ENCODE measurements around the gene CYSLTR2.

DNA sequence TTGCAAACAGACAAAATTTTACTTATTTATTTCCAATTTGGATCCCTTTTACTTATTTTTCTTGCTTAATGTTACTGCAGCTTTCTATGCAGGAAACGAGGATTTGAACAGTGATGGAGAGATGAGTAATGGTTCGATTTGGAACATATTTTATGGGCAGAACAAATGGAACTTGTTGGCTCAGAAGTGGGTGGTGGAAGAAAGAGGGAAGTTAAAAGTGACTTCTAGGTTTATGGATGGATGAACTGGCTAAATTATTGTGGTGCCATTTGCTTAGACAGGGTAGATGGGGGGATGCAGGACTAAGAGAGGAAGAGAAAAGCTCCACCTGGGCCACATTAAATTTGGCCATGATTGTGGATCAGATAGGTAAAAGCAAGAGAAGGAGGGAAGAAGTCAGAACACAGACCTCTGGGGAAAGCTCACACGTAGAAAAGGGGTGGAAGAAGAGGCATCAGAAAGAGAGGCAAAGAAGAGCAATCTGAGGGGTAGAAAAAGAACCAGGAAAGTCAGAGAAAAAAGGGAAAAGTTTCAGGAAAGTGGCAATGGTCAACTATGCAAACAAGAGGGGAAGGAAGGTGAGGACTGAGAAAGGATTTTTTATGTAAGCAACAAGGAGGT is 768 bp upstream of the CYSLTR2 start:
- TF ChIP-seq SNAI2 (CRISPR knock-in tag; IDR thresholded peaks at IDR 0.05) (no peak), PATZ1 (CRISPR knock-in tag; IDR thresholded peaks at IDR 0.05; ENCODE audit: borderline replicate concordance) (no peak), CREB5 (CRISPR knock-in tag; IDR thresholded peaks at IDR 0.05; ENCODE audit: low read depth) (no peak), ARNTL (CRISPR knock-in tag; IDR thresholded peaks at IDR 0.05; ENCODE audit: borderline replicate concordance, low read depth) (no peak), RARB (CRISPR knock-in tag; IDR thresholded peaks at IDR 0.05) (no peak)
